Glutamatergic neuron (in vitro differentiated cells): ENCODE measurements around the gene GRM7. TPM values are rescaled to one million over a fixed set of nuclear protein-coding genes. Genes with fewer than 3 reads are reported as not detected.
A peak's percentile ranks its signal among the peaks of the same experiment; 100 is the strongest.

Experiments
- DNase-seq: peaks from one replicate; pipeline ENCODE4 v3.0.0; 2022
- H3K27ac Mint-ChIP-seq: one replicate; pipeline ENCODE4 v1.8.0; 2020; ENCODE audit warnings: mild to moderate bottlenecking, mixed read lengths, inconsistent platforms; ENCODE audit not compliant: unreplicated experiment
- H3K27me3 Mint-ChIP-seq: one replicate; pipeline ENCODE4 v1.8.0; 2020; ENCODE audit warnings: mild to moderate bottlenecking, moderate library complexity, mixed read lengths, inconsistent platforms; ENCODE audit not compliant: unreplicated experiment
- H3K36me3 Mint-ChIP-seq: one replicate; pipeline ENCODE4 v1.8.0; 2020; ENCODE audit warnings: mild to moderate bottlenecking, mixed read lengths, inconsistent platforms; ENCODE audit not compliant: unreplicated experiment
- H3K4me1 Mint-ChIP-seq: one replicate; pipeline ENCODE4 v1.8.0; 2020; ENCODE audit warnings: mild to moderate bottlenecking, low read depth, mixed read lengths, inconsistent platforms; ENCODE audit not compliant: unreplicated experiment
- H3K4me3 Mint-ChIP-seq: one replicate; pipeline ENCODE4 v1.8.0; 2020; ENCODE audit warnings: mild to moderate bottlenecking, mixed read lengths, inconsistent platforms; ENCODE audit not compliant: unreplicated experiment
- H3K9me3 Mint-ChIP-seq: one replicate; pipeline ENCODE4 v1.8.0; 2020; ENCODE audit warnings: mild to moderate bottlenecking, moderate library complexity, mixed read lengths, inconsistent platforms; ENCODE audit not compliant: unreplicated experiment
- total RNA-seq: library from RNA; stranded (reverse); fragmentation: NEBNext Ultra II Directional; extraction: Animal tissue kit (Norgen Biotek cat#: 25700); gene quantifications from one replicate; pipeline ENCODE4 v1.2.1, GENCODE V29; 2021; ENCODE audit not compliant: unreplicated experiment
- TF ChIP-seq, protein P1 (sequence below): fragments of 200-600 bp; sonication (generic); IDR thresholded peaks from one replicate; pipeline ENCODE4 v1.5.0; 2021; ENCODE audit not compliant: partially characterized antibody, unreplicated experiment

GRM7 gene
- total RNA-seq, 1 donor from 2014 or later = 1.4 TPM

DNA sequence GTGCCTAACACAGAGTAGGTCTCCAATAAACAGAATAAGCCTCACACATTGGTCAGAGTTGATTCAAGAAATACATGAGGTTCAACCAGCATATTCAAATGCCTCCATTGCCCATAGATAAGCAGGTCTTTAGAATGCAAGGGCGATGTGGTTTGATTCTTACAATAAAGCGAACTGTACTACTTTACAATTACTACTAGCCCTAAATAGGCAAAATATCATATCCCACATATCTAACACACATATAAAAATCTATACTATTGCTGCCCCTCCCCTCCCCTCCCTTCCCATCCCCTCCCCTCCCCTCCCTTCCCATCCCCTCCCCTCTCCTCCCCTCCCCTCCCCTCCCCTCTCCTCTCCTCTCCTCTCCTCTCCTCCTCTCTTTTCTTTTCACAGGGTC lies 6.7 kb upstream of the GRM7 start:
- no peak for DNase-seq
- Mint-ChIP-seq H3K27me3 (peaks cover 2% of the 10 kb centered on the region), H3K27ac (no peak overlapping the region), H3K4me3 (no peak overlapping the region), H3K9me3 (no peaks in the 10 kb centered on the region), H3K36me3 (no peaks in the 10 kb centered on the region), H3K4me1 (no peaks in the 10 kb centered on the region)
- TF ChIP-seq, protein P1, sequence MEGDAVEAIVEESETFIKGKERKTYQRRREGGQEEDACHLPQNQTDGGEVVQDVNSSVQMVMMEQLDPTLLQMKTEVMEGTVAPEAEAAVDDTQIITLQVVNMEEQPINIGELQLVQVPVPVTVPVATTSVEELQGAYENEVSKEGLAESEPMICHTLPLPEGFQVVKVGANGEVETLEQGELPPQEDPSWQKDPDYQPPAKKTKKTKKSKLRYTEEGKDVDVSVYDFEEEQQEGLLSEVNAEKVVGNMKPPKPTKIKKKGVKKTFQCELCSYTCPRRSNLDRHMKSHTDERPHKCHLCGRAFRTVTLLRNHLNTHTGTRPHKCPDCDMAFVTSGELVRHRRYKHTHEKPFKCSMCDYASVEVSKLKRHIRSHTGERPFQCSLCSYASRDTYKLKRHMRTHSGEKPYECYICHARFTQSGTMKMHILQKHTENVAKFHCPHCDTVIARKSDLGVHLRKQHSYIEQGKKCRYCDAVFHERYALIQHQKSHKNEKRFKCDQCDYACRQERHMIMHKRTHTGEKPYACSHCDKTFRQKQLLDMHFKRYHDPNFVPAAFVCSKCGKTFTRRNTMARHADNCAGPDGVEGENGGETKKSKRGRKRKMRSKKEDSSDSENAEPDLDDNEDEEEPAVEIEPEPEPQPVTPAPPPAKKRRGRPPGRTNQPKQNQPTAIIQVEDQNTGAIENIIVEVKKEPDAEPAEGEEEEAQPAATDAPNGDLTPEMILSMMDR = no peak

DNA sequence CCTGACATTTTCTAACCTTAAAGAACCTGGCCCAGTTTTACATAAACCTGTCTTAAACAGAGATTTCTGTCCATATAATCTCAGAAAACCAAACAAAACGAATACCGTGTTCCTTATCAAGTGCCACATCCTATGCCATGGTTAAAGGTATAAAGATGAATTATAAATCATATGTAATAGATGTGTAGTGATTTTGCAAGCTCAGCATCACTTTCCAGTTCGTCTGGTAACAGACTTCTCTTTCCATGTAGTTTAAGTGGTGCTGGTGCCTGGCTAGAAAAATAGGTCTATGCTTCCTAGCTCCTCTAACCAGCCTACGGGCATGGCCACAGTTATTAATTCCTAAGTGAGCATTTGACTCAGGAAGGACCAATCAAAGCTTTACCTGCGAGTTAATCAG lies 3.4 kb upstream of the GRM7 start:
- no peak overlapping the region for H3K4me3 Mint-ChIP-seq
- no peaks in the 10 kb centered on the region for H3K36me3 Mint-ChIP-seq
- DNase-seq = no peak
- no peak overlapping the region for H3K27ac Mint-ChIP-seq
- peaks cover 3% of the 10 kb centered on the region for H3K4me1 Mint-ChIP-seq
- H3K9me3 Mint-ChIP-seq = peaks cover 6% of the 10 kb centered on the region
- H3K27me3 Mint-ChIP-seq = peaks cover 17% of the 10 kb centered on the region
- TF ChIP-seq, protein P1 = no peak

DNA sequence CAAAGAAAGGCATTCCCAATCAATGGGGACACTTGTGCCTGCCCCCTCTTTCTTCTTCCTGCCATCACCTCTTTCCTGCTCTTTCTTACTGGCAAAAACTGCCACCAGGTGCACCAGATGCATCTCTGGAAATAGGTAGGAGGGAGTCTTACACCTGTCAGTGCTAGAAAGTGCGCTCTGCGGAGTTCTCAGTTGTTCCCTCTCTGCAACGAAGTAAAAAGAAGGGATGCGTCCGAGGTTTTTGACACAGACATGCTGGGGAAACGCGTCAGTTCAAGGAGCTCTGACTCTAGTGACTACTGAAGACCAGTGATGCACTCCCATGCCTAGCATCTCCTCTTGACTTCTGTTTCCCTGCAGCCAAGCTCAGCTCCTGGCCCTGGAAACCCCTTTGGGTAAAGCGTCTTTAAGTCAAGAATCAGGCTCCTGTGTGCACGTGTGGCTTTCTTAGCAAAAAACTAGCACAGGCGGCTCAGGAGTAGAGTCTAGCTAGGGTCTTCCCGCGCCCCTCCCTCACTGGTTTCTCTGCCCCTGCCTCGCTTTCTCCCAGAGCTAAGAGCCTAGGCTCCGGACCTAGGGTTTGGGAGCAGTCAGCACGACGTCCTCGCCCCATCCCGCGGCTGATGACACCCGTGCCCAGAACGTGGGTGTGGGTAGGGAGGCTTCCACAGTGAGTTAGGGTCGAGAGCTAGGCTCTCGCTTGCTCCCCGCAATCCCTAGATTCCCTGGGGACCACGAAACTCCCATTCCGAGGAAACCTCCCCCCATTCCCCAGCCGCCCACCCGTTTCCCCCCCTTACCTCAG lies 564 bp upstream of the GRM7 start:
- Mint-ChIP-seq H3K4me3 (peak overlapping the region; percentile 63), H3K9me3 (peaks cover 10% of the 10 kb centered on the region), H3K27me3 (peaks cover 23% of the 10 kb centered on the region), H3K4me1 (peaks cover 3% of the 10 kb centered on the region), H3K27ac (no peak overlapping the region), H3K36me3 (no peaks in the 10 kb centered on the region)
- TF ChIP-seq, protein P1 = no peak
- DNase-seq = no peak

DNA sequence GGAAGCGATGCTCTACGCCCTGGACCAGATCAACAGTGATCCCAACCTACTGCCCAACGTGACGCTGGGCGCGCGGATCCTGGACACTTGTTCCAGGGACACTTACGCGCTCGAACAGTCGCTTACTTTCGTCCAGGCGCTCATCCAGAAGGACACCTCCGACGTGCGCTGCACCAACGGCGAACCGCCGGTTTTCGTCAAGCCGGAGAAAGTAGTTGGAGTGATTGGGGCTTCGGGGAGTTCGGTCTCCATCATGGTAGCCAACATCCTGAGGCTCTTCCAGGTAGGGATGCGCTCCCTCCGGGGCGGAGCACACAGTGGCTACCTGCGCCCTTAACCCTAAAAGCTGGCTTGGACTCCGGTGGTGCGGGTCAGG lies 698 bp downstream of the GRM7 start:
- peaks cover 3% of the 10 kb centered on the region for H3K4me1 Mint-ChIP-seq
- peak; percentile 34 for DNase-seq
- no peaks in the 10 kb centered on the region for H3K36me3 Mint-ChIP-seq
- peak overlapping the region; percentile 90 for H3K4me3 Mint-ChIP-seq
- no peak overlapping the region for H3K27ac Mint-ChIP-seq
- peaks cover 10% of the 10 kb centered on the region for H3K9me3 Mint-ChIP-seq
- H3K27me3 Mint-ChIP-seq = peaks cover 23% of the 10 kb centered on the region
- TF ChIP-seq, protein P1 = no peak
